Measurements from ENCODE around the gene ATP6AP2. TPM values are rescaled to one million over a fixed set of nuclear protein-coding genes. Genes with fewer than 3 reads are reported as not detected.

Gene ATP6AP2
- total and polyA plus RNA-seq, 2 experiments from 2014 or later, result 80.1 to 88.7 TPM

DNA sequence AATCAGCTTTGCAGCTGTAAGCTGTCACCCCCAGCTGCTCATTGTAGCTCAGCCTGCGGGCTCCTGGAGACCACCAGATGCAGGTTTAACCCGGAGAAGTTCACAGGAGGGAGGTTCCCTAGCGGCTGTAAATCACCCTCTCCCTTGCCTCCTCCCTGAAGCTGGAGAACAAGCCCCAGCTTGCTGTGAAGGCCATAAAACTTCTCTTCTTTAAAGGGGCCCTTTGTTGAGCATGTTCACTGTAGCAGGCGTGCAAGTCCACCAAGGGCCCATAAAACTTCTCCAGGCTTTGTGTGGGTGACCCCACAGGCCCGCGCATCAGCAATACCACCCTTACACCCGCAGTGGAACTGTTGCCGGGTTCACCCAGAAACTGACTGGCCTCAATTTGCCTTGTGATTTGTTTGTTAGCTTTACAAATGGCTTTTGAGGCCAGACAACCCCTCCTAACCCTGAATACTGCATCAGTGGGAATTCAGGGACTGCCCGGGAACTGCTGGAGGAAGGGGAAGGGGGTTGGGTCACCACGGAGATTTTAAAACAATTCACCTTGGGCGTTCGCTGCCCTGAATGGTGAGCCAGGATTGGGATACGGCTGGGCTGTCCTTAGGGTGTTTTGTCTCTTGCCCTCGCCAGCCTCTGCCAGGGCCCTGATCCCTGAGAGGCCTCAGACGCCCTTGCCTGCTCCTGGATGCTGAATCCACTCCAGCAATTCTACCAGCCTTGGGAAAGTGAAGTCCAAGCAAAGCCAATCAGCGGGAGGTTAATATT is 49.5 kb upstream of the ATP6AP2 start:
- Mint-ChIP-seq H3K36me3 (ENCODE audit: low read depth) (no peaks in the 10 kb centered on the region), H3K27ac (no peak overlapping the region), H3K9me3 (no peaks in the 10 kb centered on the region), H3K4me1 (peaks cover 5% of the 10 kb centered on the region; the same call in 1 of the 3 replicates), H3K4me3 (no peak overlapping the region), H3K27me3 (ENCODE audit: insufficient read depth, low read depth, poor library complexity) (peaks cover 4% of the 10 kb centered on the region)
- Histone ChIP-seq H3K4me1 (ENCODE audit: insufficient read depth) (no peaks in the 10 kb centered on the region), H3K79me2 (replicated peaks; ENCODE audit: insufficient read depth) (no peaks in the 10 kb centered on the region), H3K9me2 (ENCODE audit: insufficient read depth) (no peaks in the 10 kb centered on the region), H4K20me1 (replicated peaks; ENCODE audit: insufficient read depth) (no peaks in the 10 kb centered on the region), H2AFZ (no peak overlapping the region), H3K27ac (ENCODE audit: low read depth) (no peak overlapping the region), H3K27me3 (ENCODE audit: insufficient read depth) (no peaks in the 10 kb centered on the region), H3K4me2 (no peak overlapping the region), H3K4me3 (no peak overlapping the region), H3K36me3 (ENCODE audit: insufficient read depth) (no peaks in the 10 kb centered on the region), H3F3A (replicated peaks; ENCODE audit: low read depth) (no peaks in the 10 kb centered on the region)
- ATAC-seq (peak; percentile 39; the same call in 2 of the 3 replicates), DNase-seq (ENCODE audit: low spot score) (peak; percentile 1)
- TF ChIP-seq, protein P1, sequence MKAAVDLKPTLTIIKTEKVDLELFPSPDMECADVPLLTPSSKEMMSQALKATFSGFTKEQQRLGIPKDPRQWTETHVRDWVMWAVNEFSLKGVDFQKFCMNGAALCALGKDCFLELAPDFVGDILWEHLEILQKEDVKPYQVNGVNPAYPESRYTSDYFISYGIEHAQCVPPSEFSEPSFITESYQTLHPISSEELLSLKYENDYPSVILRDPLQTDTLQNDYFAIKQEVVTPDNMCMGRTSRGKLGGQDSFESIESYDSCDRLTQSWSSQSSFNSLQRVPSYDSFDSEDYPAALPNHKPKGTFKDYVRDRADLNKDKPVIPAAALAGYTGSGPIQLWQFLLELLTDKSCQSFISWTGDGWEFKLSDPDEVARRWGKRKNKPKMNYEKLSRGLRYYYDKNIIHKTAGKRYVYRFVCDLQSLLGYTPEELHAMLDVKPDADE (IDR thresholded peaks at IDR 0.05), result no peak
- TF ChIP-seq ZNF114 (CRISPR knock-in tag; IDR thresholded peaks at IDR 0.05) (no peak), NANOG (IDR thresholded peaks at IDR 0.05; ENCODE audit: borderline replicate concordance) (no peak), POLR2AphosphoS5 (IDR thresholded peaks at IDR 0.05; ENCODE audit: low read depth) (no peak), EZH2 (IDR thresholded peaks at IDR 0.05; ENCODE audit: low read depth, unreplicated experiment) (no peak), ZNF331 (CRISPR knock-in tag; IDR thresholded peaks at IDR 0.05; ENCODE audit: low read depth) (no peak), JUNB (IDR thresholded peaks at IDR 0.05; ENCODE audit: unreplicated experiment) (no peak), CREB1 (CRISPR knock-in tag; IDR thresholded peaks at IDR 0.05; ENCODE audit: low read depth) (no peak), EZH2phosphoT487 (IDR thresholded peaks at IDR 0.05; ENCODE audit: unreplicated experiment) (no peak)
- TF ChIP-seq, protein P2, sequence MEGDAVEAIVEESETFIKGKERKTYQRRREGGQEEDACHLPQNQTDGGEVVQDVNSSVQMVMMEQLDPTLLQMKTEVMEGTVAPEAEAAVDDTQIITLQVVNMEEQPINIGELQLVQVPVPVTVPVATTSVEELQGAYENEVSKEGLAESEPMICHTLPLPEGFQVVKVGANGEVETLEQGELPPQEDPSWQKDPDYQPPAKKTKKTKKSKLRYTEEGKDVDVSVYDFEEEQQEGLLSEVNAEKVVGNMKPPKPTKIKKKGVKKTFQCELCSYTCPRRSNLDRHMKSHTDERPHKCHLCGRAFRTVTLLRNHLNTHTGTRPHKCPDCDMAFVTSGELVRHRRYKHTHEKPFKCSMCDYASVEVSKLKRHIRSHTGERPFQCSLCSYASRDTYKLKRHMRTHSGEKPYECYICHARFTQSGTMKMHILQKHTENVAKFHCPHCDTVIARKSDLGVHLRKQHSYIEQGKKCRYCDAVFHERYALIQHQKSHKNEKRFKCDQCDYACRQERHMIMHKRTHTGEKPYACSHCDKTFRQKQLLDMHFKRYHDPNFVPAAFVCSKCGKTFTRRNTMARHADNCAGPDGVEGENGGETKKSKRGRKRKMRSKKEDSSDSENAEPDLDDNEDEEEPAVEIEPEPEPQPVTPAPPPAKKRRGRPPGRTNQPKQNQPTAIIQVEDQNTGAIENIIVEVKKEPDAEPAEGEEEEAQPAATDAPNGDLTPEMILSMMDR (conservative IDR thresholded peaks at IDR 0.05; ENCODE audit: low read depth in 2 of 2), result no peak

GRCh38 chrX:40537310-40537709 is 43.5 kb upstream of the ATP6AP2 start:
- Histone ChIP-seq H3K27ac (ENCODE audit: low read depth) (no peak overlapping the region), H3K27me3 (ENCODE audit: insufficient read depth) (no peaks in the 10 kb centered on the region), H4K20me1 (replicated peaks; ENCODE audit: insufficient read depth) (no peaks in the 10 kb centered on the region), H3K9me2 (ENCODE audit: insufficient read depth) (no peaks in the 10 kb centered on the region), H3K4me3 (no peak overlapping the region), H3F3A (replicated peaks; ENCODE audit: low read depth) (no peaks in the 10 kb centered on the region), H3K79me2 (replicated peaks; ENCODE audit: insufficient read depth) (no peaks in the 10 kb centered on the region), H2AFZ (no peak overlapping the region), H3K4me2 (no peak overlapping the region), H3K36me3 (ENCODE audit: insufficient read depth) (no peaks in the 10 kb centered on the region), H3K4me1 (ENCODE audit: insufficient read depth) (no peaks in the 10 kb centered on the region)
- Mint-ChIP-seq H3K27me3 (ENCODE audit: insufficient read depth, low read depth, poor library complexity) (peaks cover 2% of the 10 kb centered on the region), H3K4me1 (peaks cover 15% of the 10 kb centered on the region), H3K9me3 (no peaks in the 10 kb centered on the region), H3K4me3 (no peak overlapping the region), H3K27ac (no peak overlapping the region), H3K36me3 (ENCODE audit: low read depth) (no peaks in the 10 kb centered on the region)
- DNase-seq (ENCODE audit: low spot score), result no peak
- ATAC-seq, result no peak
- TF ChIP-seq POLR2AphosphoS5 (IDR thresholded peaks at IDR 0.05; ENCODE audit: low read depth) (no peak), ZNF114 (CRISPR knock-in tag; IDR thresholded peaks at IDR 0.05) (no peak), JUNB (IDR thresholded peaks at IDR 0.05; ENCODE audit: unreplicated experiment) (no peak), STAT1 (IDR thresholded peaks at IDR 0.05; ENCODE audit: unreplicated experiment) (no peak), NANOG (IDR thresholded peaks at IDR 0.05; ENCODE audit: borderline replicate concordance) (no peak), ZNF331 (CRISPR knock-in tag; IDR thresholded peaks at IDR 0.05; ENCODE audit: low read depth) (no peak)
- TF ChIP-seq, protein P1 (IDR thresholded peaks at IDR 0.05), result no peak
